H1 (cell line): Measurements from ENCODE around the gene AMPD3. TPM values are rescaled to one million over a fixed set of nuclear protein-coding genes. Genes with fewer than 3 reads are reported as not detected.

ENCODE experiments used
- CTCF ChIA-PET: fragments of 300-600 bp; sonication (Branson Sonifier 250); formaldehyde crosslinking; loops from one replicate; lab custom pipeline; 2021; ENCODE audit not compliant: partially characterized antibody; lab: Charles Lee
- POLR2A ChIA-PET: fragments of 300-600 bp; sonication (Branson Sonifier 250); formaldehyde crosslinking; loops from one replicate; lab custom pipeline; 2021; ENCODE audit warnings: inconsistent platforms; ENCODE audit not compliant: partially characterized antibody; lab: Charles Lee
- DNase-seq, 2 experiments: peaks; one replicate each; pipeline versions ENCODE4 v3.0.0 to v3.0.0-alpha.2; 2010 to 2022; ENCODE audit warnings: low spot score in 2 of 2, low read depth in 1 of 2, mixed read lengths in 1 of 2
- FAIRE-seq: peaks from 2 replicates; lab custom pipeline; 2011; peaks lifted over from hg19 to GRCh38; lab: Jason Lieb, UNC
- H2AFZ ChIP-seq: 2 replicates; pipeline ENCODE4 v1.8.1; 2012; ENCODE audit warnings: low read length, inconsistent platforms
- H2AK5ac ChIP-seq: 2 replicates; pipeline ENCODE4 v1.6.1; 2013; ENCODE audit warnings: low read depth, low read length
- H2BK120ac ChIP-seq: replicated peaks from 2 replicates; pipeline ENCODE3; 2013; ENCODE audit warnings: low read depth, low read length, inconsistent platforms
- H2BK12ac ChIP-seq: 2 replicates; pipeline ENCODE4 v1.6.1; 2013; ENCODE audit warnings: low read depth, low read length
- H2BK15ac ChIP-seq: 2 replicates; pipeline ENCODE4 v1.6.1; 2013; ENCODE audit warnings: low read length
- H2BK20ac ChIP-seq: 2 replicates; pipeline ENCODE4 v1.6.1; 2013; ENCODE audit warnings: low read length
- H2BK5ac ChIP-seq: 2 replicates; pipeline ENCODE4 v1.6.1; 2013; ENCODE audit warnings: low read depth, low read length
- H3K14ac ChIP-seq: 2 replicates; pipeline ENCODE4 v1.6.1; 2013; ENCODE audit warnings: inconsistent platforms; ENCODE audit not compliant: insufficient read length
- H3K18ac ChIP-seq: 2 replicates; pipeline ENCODE4 v1.6.1; 2013; ENCODE audit warnings: low read length; ENCODE audit errors: extremely low read depth
- H3K23ac ChIP-seq: 2 replicates; pipeline ENCODE4 v1.6.1; 2013; ENCODE audit warnings: inconsistent platforms; ENCODE audit not compliant: insufficient read length
- H3K23me2 ChIP-seq: 2 replicates; pipeline ENCODE4 v1.6.1; 2013; ENCODE audit warnings: low read depth, low read length
- H3K27ac ChIP-seq: 2 replicates; pipeline ENCODE4 v1.6.1; 2011; ENCODE audit warnings: low read depth, low read length, inconsistent platforms
- H3K27me3 ChIP-seq, 4 experiments: replicated peaks in 1 of 4; 1 replicate in 1 of 4; 2 replicates in 3 of 4; pipeline versions ENCODE4 v1.6.1 to v1.8.1; 2011 to 2013; ENCODE audit warnings: low read length in 3 of 4, mild to moderate bottlenecking in 3 of 4, inconsistent platforms in 2 of 4, mixed read lengths in 2 of 4, moderate library complexity in 1 of 4; ENCODE audit not compliant: control insufficient read depth in 3 of 4, insufficient read depth in 3 of 4; ENCODE audit errors: extremely low read depth in 1 of 4
- H3K36me3 ChIP-seq, 4 experiments: 2 replicates each; pipeline versions ENCODE4 v1.6.1 to v1.8.1; 2011 to 2013; ENCODE audit warnings: mild to moderate bottlenecking in 4 of 4, low read length in 3 of 4, moderate library complexity in 2 of 4, control low read depth in 1 of 4, inconsistent platforms in 1 of 4; ENCODE audit not compliant: insufficient read depth in 4 of 4, control insufficient read depth in 2 of 4
- H3K4ac ChIP-seq: replicated peaks from 2 replicates; pipeline ENCODE3; 2013; ENCODE audit warnings: low read length, low read depth, mixed read lengths, inconsistent platforms; ENCODE audit not compliant: insufficient read length
- H3K4me1 ChIP-seq, 4 experiments: replicated peaks in 1 of 4; 1 replicate in 1 of 4; 2 replicates in 3 of 4; pipeline versions ENCODE4 v1.6.1 to v1.8.1; 2011 to 2013; ENCODE audit warnings: low read length in 3 of 4, inconsistent platforms in 2 of 4, mixed read lengths in 1 of 4; ENCODE audit not compliant: insufficient read depth in 4 of 4, control insufficient read depth in 3 of 4
- H3K4me2 ChIP-seq, 2 experiments: 2 replicates each; pipeline versions ENCODE4 v1.6.1 to v1.8.1; 2011 to 2013; ENCODE audit warnings: low read depth in 2 of 2, low read length in 2 of 2, control low read depth in 1 of 2, inconsistent platforms in 1 of 2, mild to moderate bottlenecking in 1 of 2; ENCODE audit not compliant: insufficient read depth in 1 of 2
- H3K4me3 ChIP-seq, 4 experiments: fragments of 200-600, 300-600 bp in 1 of 4; sonication (generic), shearing (Covaris generic), sonication (Bioruptor Twin) in 1 of 4; 2 replicates each; pipeline versions ENCODE4 v1.5.1 to v1.8.1; 2011 to 2016; ENCODE audit warnings: low read length in 4 of 4, low read depth in 3 of 4, control low read depth in 2 of 4, inconsistent platforms in 2 of 4, mild to moderate bottlenecking in 2 of 4, mixed read lengths in 1 of 4, moderate library complexity in 1 of 4; ENCODE audit not compliant: insufficient read depth in 2 of 4; ENCODE audit errors: extremely low read depth in 1 of 4
- H3K56ac ChIP-seq: replicated peaks from 2 replicates; pipeline ENCODE3; 2013; ENCODE audit warnings: low read depth, mild to moderate bottlenecking, mixed read lengths, low read length, inconsistent platforms; ENCODE audit not compliant: insufficient read length
- H3K79me1 ChIP-seq: 2 replicates; pipeline ENCODE4 v1.6.1; 2013; ENCODE audit warnings: low read depth, low read length, control low read depth
- H3K79me2 ChIP-seq, 2 experiments: 2 replicates each; pipeline versions ENCODE4 v1.6.1 to v1.8.1; 2012 to 2013; ENCODE audit warnings: low read length in 2 of 2, mild to moderate bottlenecking in 2 of 2, inconsistent platforms in 1 of 2; ENCODE audit not compliant: insufficient read depth in 2 of 2, control insufficient read depth in 1 of 2
- H3K9ac ChIP-seq, 4 experiments: replicated peaks in 1 of 4; 1 replicate in 1 of 4; 2 replicates in 3 of 4; pipeline versions ENCODE4 v1.6.1 to v1.8.1; 2011 to 2013; ENCODE audit warnings: low read depth in 3 of 4, low read length in 3 of 4, control low read depth in 2 of 4, mild to moderate bottlenecking in 2 of 4, moderate library complexity in 2 of 4, inconsistent platforms in 1 of 4; ENCODE audit errors: extremely low read depth in 1 of 4
- H3K9me3 ChIP-seq, 2 experiments: 2 replicates each; pipeline versions ENCODE4 v1.6.1 to v1.8.1; 2012 to 2013; ENCODE audit warnings: mild to moderate bottlenecking in 2 of 2, moderate library complexity in 2 of 2, control low read depth in 1 of 2, inconsistent platforms in 1 of 2, low read depth in 1 of 2, low read length in 1 of 2, mixed read lengths in 1 of 2; ENCODE audit not compliant: insufficient read depth in 2 of 2
- H4K20me1 ChIP-seq, 2 experiments: replicated peaks in 1 of 2; 2 replicates each; pipeline versions ENCODE3 to v1.8.1; 2011 to 2013; ENCODE audit warnings: inconsistent platforms in 2 of 2, low read length in 2 of 2, mild to moderate bottlenecking in 1 of 2; ENCODE audit not compliant: insufficient read depth in 2 of 2, control insufficient read depth in 1 of 2
- H4K5ac ChIP-seq: 2 replicates; pipeline ENCODE4 v1.6.1; 2013; ENCODE audit warnings: low read length, low read depth, mixed read lengths, inconsistent platforms; ENCODE audit not compliant: insufficient read length
- H4K8ac ChIP-seq: 2 replicates; pipeline ENCODE4 v1.8.0; 2013; ENCODE audit warnings: mild to moderate bottlenecking, moderate library complexity, low read length, inconsistent platforms; ENCODE audit not compliant: insufficient read depth; ENCODE audit errors: extremely low read depth
- H4K91ac ChIP-seq: replicated peaks from 2 replicates; pipeline ENCODE3; 2013; ENCODE audit warnings: low read length, mixed read lengths, inconsistent platforms; ENCODE audit not compliant: insufficient read length
- WGBS, 2 experiments: shearing (Covaris generic) in 1 of 2; methylation state at CpG; one replicate each; pipeline versions ENCODE4 v1.1.6 to v1.1.7; 2013 to 2015; ENCODE audit warnings: low lambda C conversion rate in 2 of 2, mixed read lengths in 2 of 2, inconsistent platforms in 1 of 2, low coverage in 1 of 2, missing lambda C conversion rate in 1 of 2; ENCODE audit not compliant: insufficient replicate concordance in 2 of 2, insufficient coverage in 1 of 2, insufficient read length in 1 of 2; ENCODE audit errors: extremely low coverage in 1 of 2, missing lambda C conversion rate in 1 of 2; 5-methylcytosine and 5-hydroxymethylcytosine counted together
- polyA plus RNA-seq, 7 experiments: library from polyadenylated mRNA; depleted of rRNA in 3 of 7; stranded (reverse) in 5 of 7; unstranded in 2 of 7; fragments of >200 nt in 5 of 7; fragments of 200-250 nt in 2 of 7; gene quantifications; 1 replicate in 5 of 7; 2 replicates in 1 of 7; 4 replicates in 1 of 7; pipeline versions ENCODE4 v1.2.1 to v1.2.3, GENCODE V29; 2011 to 2013; ENCODE audit warnings: missing spikeins in 2 of 7, mixed read lengths in 2 of 7
- total RNA-seq: library from RNA; stranded (reverse); fragmentation: NEBNext Ultra II Directional; extraction: Animal tissue kit (Norgen Biotek cat#: 25700); gene quantifications from 2 replicates; pipeline ENCODE4 v1.2.1, GENCODE V29; 2021
- TF ChIP-seq, protein P1 (sequence below): IDR thresholded peaks from 2 replicates; pipeline ENCODE4 v1.6.1; 2011; ENCODE audit warnings: low read length, improper control_type of control experiment
- TF ChIP-seq, protein P2 (sequence below): IDR thresholded peaks from 2 replicates; pipeline ENCODE4 v1.6.1; 2012; ENCODE audit warnings: inconsistent platforms

AMPD3 gene
- total and polyA plus RNA-seq, 2 of the 8 experiments (the other 6 are each of a cell fraction or from before 2014, with no cell fraction given), result 4.0 to 6.3 TPM

GRCh38 chr11:10478574-10479550 is 23.8 kb downstream of the AMPD3 start:
- Histone ChIP-seq H3K14ac (no peak overlapping the region), H3K79me2 (no peaks in the 10 kb centered on the region), H3K9ac (no peak overlapping the region), H4K20me1 (peaks cover 0 to 2% of the 10 kb centered on the region in 2 experiments), H3K4me3 (no peak overlapping the region), H4K91ac (no peak overlapping the region), H4K8ac (no peak overlapping the region; the same call in 1 of the 2 replicates), H2BK15ac (no peak overlapping the region), H3K23me2 (no peaks in the 10 kb centered on the region), H2BK20ac (0 out of 2 replicates have a peak overlapping the region, but pooled peaks have one; percentile 48), H3K4ac (no peak overlapping the region), H3K56ac (no peak overlapping the region), H3K27me3 (no peaks in the 10 kb centered on the region), H2BK5ac (no peak overlapping the region), H3K4me1 (no peaks in the 10 kb centered on the region), H2AFZ (no peak overlapping the region), H3K9me3 (no peaks in the 10 kb centered on the region), H3K79me1 (no peaks in the 10 kb centered on the region; the same call in 1 of the 2 replicates), H2BK120ac (no peak overlapping the region), H2BK12ac (no peak overlapping the region), H3K4me2 (no peak overlapping the region), H3K36me3 (no peaks in the 10 kb centered on the region), H3K23ac (no peak overlapping the region), H3K27ac (no peak overlapping the region), H2AK5ac (no peak overlapping the region), H4K5ac (no peak overlapping the region), H3K18ac (no peak overlapping the region)
- no peak for FAIRE-seq
- ChIA-PET CTCF (interaction anchor here (1.9 to 2.3 kb wide), 2 partner anchors 19 to 27 kb away, joined by 5 to 8 read pairs; no protein-coding TSS in a partner anchor), POLR2A (no interaction called here)
- TF ChIP-seq, protein P1, sequence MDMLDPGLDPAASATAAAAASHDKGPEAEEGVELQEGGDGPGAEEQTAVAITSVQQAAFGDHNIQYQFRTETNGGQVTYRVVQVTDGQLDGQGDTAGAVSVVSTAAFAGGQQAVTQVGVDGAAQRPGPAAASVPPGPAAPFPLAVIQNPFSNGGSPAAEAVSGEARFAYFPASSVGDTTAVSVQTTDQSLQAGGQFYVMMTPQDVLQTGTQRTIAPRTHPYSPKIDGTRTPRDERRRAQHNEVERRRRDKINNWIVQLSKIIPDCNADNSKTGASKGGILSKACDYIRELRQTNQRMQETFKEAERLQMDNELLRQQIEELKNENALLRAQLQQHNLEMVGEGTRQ, result no peak
- TF ChIP-seq, protein P2, sequence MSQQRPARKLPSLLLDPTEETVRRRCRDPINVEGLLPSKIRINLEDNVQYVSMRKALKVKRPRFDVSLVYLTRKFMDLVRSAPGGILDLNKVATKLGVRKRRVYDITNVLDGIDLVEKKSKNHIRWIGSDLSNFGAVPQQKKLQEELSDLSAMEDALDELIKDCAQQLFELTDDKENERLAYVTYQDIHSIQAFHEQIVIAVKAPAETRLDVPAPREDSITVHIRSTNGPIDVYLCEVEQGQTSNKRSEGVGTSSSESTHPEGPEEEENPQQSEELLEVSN, result no peak
- 95% methylated on average over 16 of the region's 16 CpGs; no CpG with 5 or more reads in 1 of the 2 experiments for WGBS, 2 experiments
- DNase-seq, result no peak
